Hematopoietic multipotent progenitor cell treated with erythropoietin and hydrocortisone succinate and interleukin-3 and kit ligand, for 15 days (in vitro differentiated cells): ENCODE data around the gene KIRREL2.

Source experiments
- DNase-seq: peaks from one replicate; pipeline ENCODE4 v3.0.0-alpha.2; 2015; ENCODE audit warnings: low spot score

Gene KIRREL2

GRCh38 chr19:35845215-35846037, 11.3 kb upstream of the KIRREL2 start:
- DNase-seq = no peak

- DNase-seq = no peak
Observed at GRCh38 chr19:35846038-35846668, 10.6 kb upstream of the KIRREL2 start.

GRCh38 chr19:35847911-35848310, 8.8 kb upstream of the KIRREL2 start:
- DNase-seq = no peak

- no peak for DNase-seq
Observed at GRCh38 chr19:35848486-35848885, 8.2 kb upstream of the KIRREL2 start.

- no peak for DNase-seq
Observed at GRCh38 chr19:35848919-35849505, 7.7 kb upstream of the KIRREL2 start.

- no peak for DNase-seq
Observed at GRCh38 chr19:35851213-35852028, 5.3 kb upstream of the KIRREL2 start.

GRCh38 chr19:35852029-35852780, 4.5 kb upstream of the KIRREL2 start, which contains the start of gene NPHS1:
NPHS1 (minus strand) TSS chr19:35852504; CDS start chr19:35851837, 667 bp downstream.
- DNase-seq = no peak

GRCh38 chr19:35853038-35853756, 3.5 kb upstream of the KIRREL2 start:
- no peak for DNase-seq

GRCh38 chr19:35858311-35858710, 1.6 kb downstream of the KIRREL2 start:
- DNase-seq = no peak

GRCh38 chr19:35859414-35859813, 2.7 kb downstream of the KIRREL2 start:
- DNase-seq = no peak

GRCh38 chr19:35860436-35860817, 3.7 kb downstream of the KIRREL2 start:
- no peak for DNase-seq

GRCh38 chr19:35860818-35861639, 4.3 kb downstream of the KIRREL2 start:
- no peak for DNase-seq

GRCh38 chr19:35861640-35862160, 5.0 kb downstream of the KIRREL2 start:
- DNase-seq = no peak

- no peak for DNase-seq
Observed at GRCh38 chr19:35862528-35862927, 5.8 kb downstream of the KIRREL2 start.

GRCh38 chr19:35863018-35863417, 6.3 kb downstream of the KIRREL2 start:
- no peak for DNase-seq

- no peak for DNase-seq
Observed at GRCh38 chr19:35868172-35868822, 11.6 kb downstream of the KIRREL2 start, which contains the start of gene APLP1. APLP1 (plus strand) TSS chr19:35868574; CDS start chr19:35868637, 63 bp downstream.

GRCh38 chr19:35868823-35869326, 12.2 kb downstream of the KIRREL2 start:
- DNase-seq = no peak

GRCh38 chr19:35869327-35870123, 12.8 kb downstream of the KIRREL2 start:
- peak; percentile 79 for DNase-seq
